Fibroblast of villous mesenchyme (primary cell): ENCODE data around the gene UBE2I. TPM values are rescaled to one million over a fixed set of nuclear protein-coding genes. Genes with fewer than 3 reads are reported as not detected.
A peak's percentile ranks its signal among the peaks of the same experiment; 100 is the strongest.

ENCODE experiments used
- DNase-seq: peaks from one replicate; pipeline ENCODE4 v3.0.0-alpha.2; 2010; ENCODE audit warnings: low read depth
- H3K4me3 ChIP-seq: 2 replicates; pipeline ENCODE4 v1.5.1; 2011; ENCODE audit warnings: low read depth, mild to moderate bottlenecking, low read length
- total RNA-seq: library from RNA; depleted of rRNA; stranded (reverse); fragments of >200 nt; gene quantifications from 2 replicates; pipeline ENCODE4 v1.2.3, GENCODE V29; 2012
- TF ChIP-seq, protein P1 (sequence below): IDR thresholded peaks from 2 replicates; pipeline ENCODE4 v1.5.1; 2012; ENCODE audit warnings: low read depth, mild to moderate bottlenecking, low read length; ENCODE audit not compliant: insufficient read depth

UBE2I gene
- total RNA-seq, 1 donor = 44.9 TPM

DNA sequence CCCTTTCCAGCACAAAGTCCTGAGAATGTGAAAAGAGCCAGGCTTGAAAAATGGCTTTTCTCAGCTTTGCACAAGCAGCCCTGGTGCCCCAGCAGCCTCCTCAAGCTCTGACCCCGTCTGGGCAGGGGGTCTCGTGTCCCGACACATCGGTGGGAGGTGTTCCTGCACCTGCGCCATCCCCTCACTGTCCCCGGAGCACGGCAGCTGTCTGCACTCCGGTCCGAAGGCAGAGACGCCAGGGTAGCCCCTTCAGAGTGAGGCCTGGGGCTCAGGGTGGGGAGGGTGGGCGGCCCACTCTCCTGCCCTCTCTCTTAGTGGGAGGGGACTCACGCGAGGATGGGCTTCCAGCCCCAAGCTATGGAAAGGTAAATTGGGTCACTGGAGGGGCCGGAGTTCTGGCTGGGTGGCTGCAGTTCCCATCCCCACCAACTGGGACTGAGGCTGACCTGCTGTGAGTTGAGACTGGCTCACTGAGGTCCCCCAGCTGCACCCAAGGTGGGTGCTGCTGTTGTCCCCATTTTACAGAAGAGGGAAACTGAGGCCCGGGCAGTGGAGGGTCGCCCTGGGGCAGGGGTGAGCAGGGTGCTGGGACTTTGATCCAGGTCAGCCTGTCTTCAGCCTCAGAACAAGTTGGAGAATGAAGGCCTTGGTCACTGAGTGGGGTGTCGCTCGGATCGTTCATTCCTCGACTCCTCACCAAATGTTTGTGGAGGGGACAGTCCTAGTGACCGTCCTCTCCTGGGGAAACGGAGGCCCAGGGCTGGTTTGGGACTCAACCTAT is 21.7 kb downstream of the UBE2I start:
- TF ChIP-seq, protein P1, sequence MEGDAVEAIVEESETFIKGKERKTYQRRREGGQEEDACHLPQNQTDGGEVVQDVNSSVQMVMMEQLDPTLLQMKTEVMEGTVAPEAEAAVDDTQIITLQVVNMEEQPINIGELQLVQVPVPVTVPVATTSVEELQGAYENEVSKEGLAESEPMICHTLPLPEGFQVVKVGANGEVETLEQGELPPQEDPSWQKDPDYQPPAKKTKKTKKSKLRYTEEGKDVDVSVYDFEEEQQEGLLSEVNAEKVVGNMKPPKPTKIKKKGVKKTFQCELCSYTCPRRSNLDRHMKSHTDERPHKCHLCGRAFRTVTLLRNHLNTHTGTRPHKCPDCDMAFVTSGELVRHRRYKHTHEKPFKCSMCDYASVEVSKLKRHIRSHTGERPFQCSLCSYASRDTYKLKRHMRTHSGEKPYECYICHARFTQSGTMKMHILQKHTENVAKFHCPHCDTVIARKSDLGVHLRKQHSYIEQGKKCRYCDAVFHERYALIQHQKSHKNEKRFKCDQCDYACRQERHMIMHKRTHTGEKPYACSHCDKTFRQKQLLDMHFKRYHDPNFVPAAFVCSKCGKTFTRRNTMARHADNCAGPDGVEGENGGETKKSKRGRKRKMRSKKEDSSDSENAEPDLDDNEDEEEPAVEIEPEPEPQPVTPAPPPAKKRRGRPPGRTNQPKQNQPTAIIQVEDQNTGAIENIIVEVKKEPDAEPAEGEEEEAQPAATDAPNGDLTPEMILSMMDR = no peak
- peak overlapping the region; percentile 23 for H3K4me3 ChIP-seq
- no peak for DNase-seq

DNA sequence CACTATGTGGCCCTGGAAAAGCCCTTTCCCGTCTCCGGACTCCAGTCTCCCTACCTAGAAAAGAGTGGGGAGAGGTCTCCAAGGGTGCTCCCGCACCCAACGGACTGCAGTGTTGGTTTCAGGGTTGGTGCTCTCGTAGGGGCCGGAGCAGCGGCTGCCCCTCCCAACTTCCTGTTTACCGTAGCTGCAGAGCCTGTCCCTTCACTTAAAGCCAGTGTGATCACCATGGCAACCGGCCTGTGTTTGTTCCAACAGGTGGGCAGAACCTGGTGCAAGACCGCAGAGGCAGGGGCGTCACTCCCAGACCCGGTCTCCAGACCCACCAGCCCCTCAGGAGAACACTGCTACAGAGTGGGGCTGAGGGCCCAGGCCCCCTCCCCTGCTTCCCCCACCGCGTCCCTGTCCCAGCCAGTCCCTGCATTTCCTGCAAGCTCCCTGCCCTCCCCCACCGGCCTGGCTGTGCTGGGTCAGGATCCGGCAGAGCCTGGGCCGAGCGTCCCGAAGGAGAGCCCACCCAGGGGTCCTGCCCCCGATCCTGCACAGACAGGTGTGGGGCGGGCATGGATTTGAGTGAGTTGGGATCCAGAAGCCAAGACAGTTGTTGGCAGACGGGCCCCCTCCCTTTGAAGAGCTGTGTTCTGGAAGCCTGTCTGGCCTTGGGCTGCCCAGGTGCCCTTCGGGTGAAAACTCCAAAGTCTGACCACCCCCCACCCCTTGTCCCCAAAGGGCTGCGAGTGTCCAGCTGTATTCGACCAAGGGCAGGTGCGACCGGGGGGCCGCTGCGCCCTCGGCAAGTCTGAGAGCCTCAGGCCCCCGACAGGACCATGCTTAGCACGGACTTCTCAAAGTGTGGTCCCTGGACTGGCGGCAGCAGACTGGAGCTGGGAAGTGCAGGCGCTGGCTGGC is 22.5 kb downstream of the UBE2I start:
- DNase-seq = peak; percentile 73
- TF ChIP-seq, protein P1 = no peak
- H3K4me3 ChIP-seq = peak overlapping the region; percentile 23

DNA sequence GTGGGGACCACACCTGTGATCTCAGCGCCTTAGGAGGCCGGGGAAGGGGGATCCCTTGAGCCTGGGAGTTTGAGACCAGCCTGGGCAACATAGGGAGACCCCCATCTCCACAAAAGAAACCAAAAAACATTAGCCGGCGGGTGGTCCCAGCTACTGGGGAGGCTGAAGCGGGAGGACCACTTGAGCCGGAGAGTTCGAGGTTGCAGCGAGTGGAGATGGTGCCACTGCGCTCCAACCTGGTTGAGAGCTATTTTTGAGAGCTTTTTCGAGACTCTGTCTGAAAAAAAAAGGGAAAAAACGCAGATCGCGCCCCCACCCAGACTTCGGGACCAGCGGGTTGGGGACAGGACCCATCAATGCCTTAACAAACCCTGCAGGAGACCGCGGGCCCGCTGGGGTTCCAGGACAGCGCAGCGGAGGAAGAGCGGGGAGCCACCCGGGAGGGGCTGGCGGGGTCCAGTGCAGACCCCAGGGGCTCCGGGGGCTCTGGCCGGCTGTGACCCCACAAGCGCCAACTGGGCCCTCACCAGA is 23.2 kb downstream of the UBE2I start:
- TF ChIP-seq, protein P1 = no peak
- H3K4me3 ChIP-seq = no peak overlapping the region
- DNase-seq = no peak

DNA sequence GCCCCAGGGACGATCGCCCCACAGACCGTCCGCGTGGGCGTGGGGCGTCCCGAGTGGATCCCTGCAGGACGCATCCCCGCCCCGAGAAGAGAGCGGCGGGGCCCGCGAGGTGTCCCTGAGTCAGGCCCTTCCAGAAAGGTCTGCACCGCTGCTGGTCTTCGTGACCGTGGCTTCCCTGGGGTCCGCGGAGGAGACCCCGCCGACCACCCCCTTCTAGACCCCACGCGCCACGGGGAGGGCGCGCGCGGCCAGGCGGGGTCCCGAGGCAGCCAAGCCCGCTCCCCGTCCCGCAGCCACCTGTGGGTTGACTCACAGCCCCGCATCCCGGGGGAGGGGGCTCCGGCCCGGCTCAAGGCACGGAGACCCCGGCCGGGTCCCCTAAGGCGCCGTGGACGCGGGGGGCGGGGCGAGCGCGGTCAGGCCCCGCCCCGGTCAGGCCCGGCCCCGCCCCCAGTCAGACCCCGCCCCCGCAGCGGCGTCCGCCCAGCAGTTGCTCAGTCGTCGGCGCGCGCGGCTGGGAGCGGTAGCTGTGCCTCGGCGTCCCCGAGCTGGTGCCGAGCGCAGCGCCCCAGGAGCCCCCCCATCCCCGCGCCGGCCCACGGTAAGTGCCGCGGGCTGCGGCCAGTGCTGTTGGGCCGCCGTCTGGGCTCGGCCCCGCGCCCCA is 23.8 kb downstream of the UBE2I start, which contains the start of gene BAIAP3:
Gene BAIAP3, plus strand, starts transcription at position 497 of the 664 bp plus-strand sequence. CDS start 4,905 bp downstream, outside the sequence.
- peak within 1 kb of the TSS; percentile 48 for H3K4me3 ChIP-seq
- TF ChIP-seq, protein P1 = no peak
- peak; percentile 22 for DNase-seq

DNA sequence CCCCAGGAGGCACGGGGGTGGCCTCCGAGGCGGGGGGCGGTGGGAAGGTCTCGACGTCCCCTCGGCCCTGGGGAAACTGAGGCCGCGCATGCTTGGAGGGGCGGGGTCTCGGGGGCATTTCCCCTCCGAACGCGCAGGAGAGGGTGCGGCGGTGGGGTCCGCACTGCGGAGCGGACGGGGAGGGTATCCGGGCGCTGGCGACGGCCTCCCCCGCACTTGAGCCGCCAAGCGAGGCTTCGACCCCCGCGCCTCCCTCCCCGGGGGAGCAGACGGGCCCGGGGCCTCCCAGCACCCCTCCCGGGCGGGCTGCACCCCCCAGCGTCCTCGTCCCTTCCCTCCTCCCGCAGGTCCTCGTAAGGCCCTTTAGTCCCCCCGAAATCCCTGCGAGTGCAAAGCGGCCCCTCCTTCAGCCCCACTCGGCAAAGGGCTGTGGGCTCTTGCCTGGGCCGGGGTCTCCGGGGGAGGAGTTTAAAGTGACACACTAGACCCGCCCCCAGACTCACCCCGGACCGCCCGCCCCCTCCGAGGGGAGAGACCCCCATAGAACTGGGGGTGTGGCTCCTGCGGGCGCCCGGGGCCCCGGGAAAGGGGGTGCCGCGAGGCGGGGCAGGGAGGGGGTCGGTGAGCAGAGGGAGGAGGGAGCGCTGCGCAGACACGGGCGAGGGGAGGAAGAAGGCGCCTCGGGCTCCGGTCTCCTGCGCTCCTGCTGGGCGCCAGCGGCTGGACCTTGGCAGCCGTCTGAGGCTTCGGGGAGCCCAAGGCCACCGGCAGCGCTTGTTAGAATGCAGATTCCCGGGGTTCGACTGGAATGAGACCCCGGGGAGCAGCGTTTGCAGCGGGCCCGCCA is 24.6 kb downstream of the UBE2I start:
- no peak for DNase-seq
- peak overlapping the region; percentile 30 for H3K4me3 ChIP-seq
- TF ChIP-seq, protein P1 = no peak
